Left colon (tissue), 2 donors: ENCODE measurements around the gene ECSCR. TPM values are rescaled to one million over a fixed set of nuclear protein-coding genes. Genes with fewer than 3 reads are reported as not detected.
"Not testable (repeated sequence)": the region's sequence is repeated elsewhere in the genome, so short reads cannot be mapped to it uniquely, and the experiment has no call there.

ENCODE experiments used
- ATAC-seq: fragments of 200-7000 bp; cut with Tn5 transposase; one replicate; pipeline ENCODE4 v1.9.1; 2020; ENCODE audit warnings: mild to moderate bottlenecking, moderate library complexity
- DNase-seq, 2 donors: peaks; one replicate each; pipeline ENCODE4 v3.0.0-alpha.2; 2020
- intact Hi-C, 2 donors: fragments of 100-400 bp; cut with DNase I in 1 of 2; cut with micrococcal nuclease in 1 of 2; formaldehyde crosslinking; loops; one replicate each; pipeline versions ENCODE4 v1.11.2 to v1.14.0; 2022; cut with DNase I, micrococcal nuclease
- long read RNA-seq: library from polyadenylated mRNA; unstranded; transcript quantifications from one replicate; pipeline ENCODE4 v2.0.0, GENCODE V29; 2021
- total RNA-seq, 2 donors: library from RNA; stranded (reverse); fragmentation: NEBNext Ultra II Directional; extraction: Animal tissue kit (Norgen Biotek cat#: 25700); gene quantifications; one replicate each; pipeline ENCODE4 v1.2.1, GENCODE V29; 2021
- donor health status: DM: no; HTN: no; CAD: no.
- donor health status: DM: yes; HTN: yes; CAD: no.

ECSCR gene, protein sequence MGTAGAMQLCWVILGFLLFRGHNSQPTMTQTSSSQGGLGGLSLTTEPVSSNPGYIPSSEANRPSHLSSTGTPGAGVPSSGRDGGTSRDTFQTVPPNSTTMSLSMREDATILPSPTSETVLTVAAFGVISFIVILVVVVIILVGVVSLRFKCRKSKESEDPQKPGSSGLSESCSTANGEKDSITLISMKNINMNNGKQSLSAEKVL
- 1 to 10 TPM; 3.9 to 4.5 TPM for total RNA-seq
- long read RNA-seq, partial matches to known transcripts, result 1 of 2 reads
- long read RNA-seq, other reads (novel, unspliced or antisense), result 0 of 2 reads

GRCh38 chr5:139462586-139463276 lies at the start of gene ECSCR:
Gene ECSCR (minus strand): TSS chr5:139462743. CDS start chr5:139462670, 73 bp downstream.
- intact Hi-C loops, result no loop called here
- no peak for ATAC-seq
- no peak for DNase-seq

- intact Hi-C loops, result not testable (repeated sequence)
Observed at GRCh38 chr5:139504722-139505121, 42.2 kb upstream of the ECSCR start.

DNA sequence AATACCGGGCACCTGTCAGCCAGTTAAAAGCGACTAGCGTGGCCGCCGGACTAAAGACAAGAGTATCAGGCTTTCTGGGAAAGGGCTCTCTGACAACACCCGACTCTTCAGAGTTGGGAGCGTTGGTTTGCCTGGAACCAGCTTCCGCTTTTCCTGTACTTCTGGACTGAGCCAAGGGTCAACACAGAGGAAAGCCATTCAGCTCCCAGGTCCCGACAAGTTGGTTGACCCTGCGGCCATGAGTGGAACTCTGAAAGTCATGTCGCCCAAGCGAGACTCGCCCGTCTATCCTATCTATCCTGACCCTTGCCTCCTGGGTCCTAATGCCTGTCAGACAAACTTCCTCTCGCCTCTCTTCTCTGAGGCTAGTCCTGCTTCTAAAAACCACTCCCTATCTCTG lies 41.3 kb upstream of the ECSCR start:
- DNase-seq, ATAC-seq, intact Hi-C loops: not testable (repeated sequence)

More at GRCh38 chr5:139504722-139505121, 42.2 kb upstream of the ECSCR start:
- not testable (repeated sequence) for ATAC-seq, DNase-seq

DNA sequence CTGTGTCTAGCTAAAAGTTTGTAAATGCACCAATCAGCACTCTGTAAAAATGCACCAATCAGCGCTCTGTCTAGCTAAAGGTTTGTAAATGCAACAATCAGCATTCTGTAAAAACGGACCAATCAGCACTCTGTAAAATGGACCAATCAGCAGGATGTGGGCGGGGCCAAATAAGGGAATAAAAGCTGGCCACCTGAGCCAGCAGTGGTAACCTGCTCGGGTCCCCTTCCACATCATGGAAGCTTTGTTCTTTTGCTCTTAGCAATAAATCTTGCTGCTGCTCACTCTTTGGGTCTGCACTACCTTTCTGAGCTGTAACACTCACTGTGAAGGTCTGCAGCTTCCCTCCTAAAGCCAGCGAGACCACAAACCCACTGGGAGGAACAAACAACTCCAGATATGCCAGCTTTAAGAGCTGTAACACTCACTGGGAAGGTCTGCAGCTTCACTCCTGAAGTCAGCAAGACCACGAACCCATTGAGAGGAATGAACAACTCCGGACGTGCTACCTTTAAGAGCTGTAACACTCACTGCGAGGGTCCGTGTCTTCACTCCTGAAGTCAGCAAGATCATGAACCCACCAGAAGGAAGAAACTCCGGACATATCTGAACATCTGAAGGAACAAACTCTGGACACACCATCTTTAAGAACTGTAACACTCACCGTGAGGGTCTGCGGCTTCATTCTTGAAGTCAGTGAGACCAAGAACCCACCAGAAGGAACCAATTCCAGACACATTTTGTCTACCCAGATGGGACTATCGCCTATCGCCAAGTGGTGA lies 40.7 kb upstream of the ECSCR start:
- ATAC-seq, DNase-seq, intact Hi-C loops: not testable (repeated sequence)

GRCh38 chr5:139501381-139501780 lies 38.8 kb upstream of the ECSCR start:
- intact Hi-C loops, result no loop called here
- ATAC-seq, result no peak
- no peak for DNase-seq

GRCh38 chr5:139495638-139496435 lies 33.3 kb upstream of the ECSCR start:
- no peak for DNase-seq
- ATAC-seq, result no peak
- intact Hi-C loops, result no loop called here

DNA sequence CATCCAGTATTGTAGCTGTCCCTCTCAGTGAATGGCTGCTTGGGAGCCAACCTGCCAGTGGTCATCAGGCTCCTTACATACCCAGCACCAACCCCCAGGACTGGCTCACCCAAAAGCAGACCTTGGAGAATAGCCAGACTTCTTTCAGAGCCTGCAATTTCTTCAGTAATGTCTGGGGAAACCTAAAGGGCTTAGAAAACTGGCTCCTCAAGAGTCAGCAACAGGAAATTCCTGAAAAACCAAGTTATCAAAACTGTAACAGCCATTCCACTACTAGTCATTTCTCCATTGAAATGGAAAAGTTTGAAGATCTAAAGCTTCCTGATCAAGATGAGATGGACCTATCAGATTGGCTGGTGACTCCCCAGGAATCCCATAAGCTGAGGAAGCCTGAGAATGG lies 32.3 kb upstream of the ECSCR start:
- intact Hi-C loops, result no loop called here
- ATAC-seq, result no peak
- no peak for DNase-seq

DNA sequence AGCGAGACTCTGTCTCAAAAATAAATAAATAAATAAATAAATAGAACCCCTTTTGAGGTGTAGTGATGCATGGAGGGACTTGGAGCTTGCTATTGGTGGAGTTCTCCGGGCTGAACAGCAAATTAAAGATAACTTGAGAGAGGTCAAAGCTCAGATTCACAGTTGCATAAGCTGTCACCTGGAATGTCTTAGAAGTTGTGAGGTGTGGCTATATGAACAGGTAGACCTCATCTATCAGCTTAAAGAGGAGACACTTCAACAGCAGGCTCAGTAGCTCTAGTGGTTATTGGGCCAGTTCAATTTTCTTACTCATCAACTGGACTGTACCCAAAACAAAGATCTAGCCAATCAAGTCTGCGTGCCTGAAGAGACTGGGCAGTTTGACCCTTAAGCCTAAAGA lies 31.7 kb upstream of the ECSCR start:
- ATAC-seq, result peak; percentile 69
- intact Hi-C loops, result no loop called here
- DNase-seq, result no peak

DNA sequence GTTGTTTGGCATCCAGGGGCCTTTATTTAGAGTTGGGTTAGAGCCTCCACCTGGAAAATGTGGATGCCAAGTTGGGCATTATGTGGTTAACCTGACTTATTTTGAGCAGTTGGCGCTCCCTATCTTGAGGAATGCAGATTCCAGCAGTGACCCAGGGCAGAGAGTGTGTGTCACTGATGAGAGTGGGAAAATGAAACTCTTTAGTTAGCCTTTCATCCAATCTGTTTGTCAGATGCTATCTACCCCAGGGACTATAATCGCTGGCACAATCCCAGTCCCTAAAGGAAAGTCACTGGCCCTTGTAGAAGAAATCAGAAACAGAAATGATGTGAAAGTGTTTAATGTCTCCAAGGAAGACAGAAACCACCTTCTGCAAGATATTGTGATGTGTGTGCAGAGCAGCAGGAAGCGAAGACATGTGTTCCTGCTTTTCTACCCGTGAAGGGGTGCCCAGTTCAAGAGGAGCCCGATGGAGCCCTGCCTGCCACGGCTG lies 30.2 kb upstream of the ECSCR start:
- ATAC-seq (peak; percentile 56), DNase-seq (no peak)
- intact Hi-C loops, result no loop called here

DNA sequence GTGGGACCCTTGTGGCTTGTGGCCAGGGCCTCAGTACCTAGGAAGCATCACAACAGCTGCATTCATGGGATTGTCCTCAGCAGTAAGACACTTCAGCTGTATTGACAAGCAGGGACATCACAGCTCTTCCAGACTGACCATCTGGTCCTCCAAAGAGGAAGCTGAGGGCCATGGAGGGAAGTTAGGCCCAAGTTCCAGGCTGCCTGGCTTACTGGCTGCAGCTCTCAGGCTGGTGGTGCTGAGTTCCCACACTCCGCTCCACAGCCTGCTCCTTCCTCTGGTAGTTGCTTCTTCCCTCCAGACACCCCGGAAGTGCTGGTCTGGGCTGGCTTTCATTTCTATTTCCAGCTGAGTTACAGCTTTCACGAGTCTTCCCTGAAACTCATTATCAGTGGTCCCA lies 25.7 kb upstream of the ECSCR start:
- ATAC-seq, result no peak
- DNase-seq, result no peak
- intact Hi-C loops, result no loop called here

DNA sequence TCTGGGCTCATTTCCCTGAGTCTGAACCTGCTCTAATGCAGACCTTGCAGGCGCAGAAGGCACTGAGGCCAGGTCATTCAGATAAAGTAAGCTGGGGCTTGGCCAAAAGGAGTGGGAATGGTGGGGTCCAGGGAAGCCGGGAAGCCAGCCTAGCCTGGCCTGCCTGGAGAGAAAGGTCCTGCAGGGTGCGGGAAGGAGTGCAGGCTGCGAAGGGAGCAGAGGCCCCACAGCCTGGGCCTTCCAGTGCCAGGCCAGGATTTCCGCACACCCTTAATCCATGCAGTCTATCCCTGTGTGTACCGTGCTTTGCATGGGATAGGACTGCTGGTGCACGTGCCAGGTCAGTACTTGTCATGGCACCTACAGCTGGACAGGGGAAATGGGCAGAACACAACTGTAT lies 23.7 kb upstream of the ECSCR start:
- no peak for ATAC-seq
- no peak for DNase-seq
- intact Hi-C loops, result no loop called here

DNA sequence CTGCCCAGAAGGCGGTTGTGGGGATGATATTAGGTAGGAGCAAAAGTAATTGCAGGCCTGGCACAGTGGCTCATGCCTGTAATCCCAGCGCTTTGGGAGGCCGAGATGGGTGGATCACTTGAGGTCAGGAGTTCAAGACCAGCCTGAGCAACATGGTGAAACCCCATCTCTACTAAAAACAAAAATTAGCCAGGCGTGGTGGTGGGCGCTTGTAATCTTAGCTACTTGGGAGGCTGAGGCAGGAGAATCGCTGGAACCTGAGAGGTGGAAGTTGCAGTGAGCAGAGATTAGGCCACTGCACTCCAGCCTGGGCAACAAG lies 20.3 kb upstream of the ECSCR start:
- ATAC-seq, DNase-seq, intact Hi-C loops: not testable (repeated sequence)

DNA sequence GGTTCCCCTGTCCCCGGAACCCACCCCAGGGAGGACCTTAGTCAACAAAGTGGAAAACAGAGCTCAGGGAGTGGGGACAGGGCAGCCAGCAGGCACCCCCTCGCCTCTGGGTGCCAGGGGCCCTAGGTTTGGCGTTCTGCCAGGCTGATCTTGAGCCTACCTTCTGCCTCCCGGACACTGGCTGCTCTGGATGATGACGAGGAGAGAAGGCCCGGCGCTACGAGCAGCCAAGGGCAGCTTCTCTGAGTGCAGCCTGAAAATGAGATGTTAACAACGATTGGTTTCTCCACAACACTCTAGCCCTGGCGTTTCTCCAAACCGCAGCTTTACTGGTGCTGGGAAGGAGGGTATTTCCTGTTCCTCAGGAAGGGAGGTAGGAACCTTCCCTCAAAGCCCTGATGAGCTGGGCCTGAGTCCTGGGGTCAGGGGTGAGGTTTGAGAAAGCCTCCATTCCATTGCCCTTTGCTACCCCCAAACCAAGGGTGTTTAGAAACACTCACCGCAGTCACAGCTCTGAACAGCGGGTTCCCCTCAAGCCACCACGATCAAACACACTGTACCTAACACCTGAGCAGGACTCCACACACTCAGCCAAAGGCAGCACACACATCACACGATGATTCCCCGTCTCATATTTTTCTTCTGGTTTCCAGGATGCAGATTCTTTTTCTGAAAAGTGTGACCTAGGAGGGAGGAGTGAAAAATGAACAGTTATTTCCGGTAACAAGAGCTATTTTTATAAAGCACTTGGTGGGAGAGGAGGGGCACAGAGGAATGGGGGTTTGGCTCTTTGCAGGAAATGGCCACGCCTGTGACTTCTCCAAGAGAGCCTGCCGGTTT lies 19.7 kb upstream of the ECSCR start, which contains the start of gene STING1:
STING1 (minus strand) TSS at position 709 of the 840 bp plus-strand sequence. CDS start 1,054 bp downstream, outside the sequence.
- ATAC-seq, result peak; percentile 83
- intact Hi-C loops, result no loop called here
- peak; percentile 90 to 91 for DNase-seq

DNA sequence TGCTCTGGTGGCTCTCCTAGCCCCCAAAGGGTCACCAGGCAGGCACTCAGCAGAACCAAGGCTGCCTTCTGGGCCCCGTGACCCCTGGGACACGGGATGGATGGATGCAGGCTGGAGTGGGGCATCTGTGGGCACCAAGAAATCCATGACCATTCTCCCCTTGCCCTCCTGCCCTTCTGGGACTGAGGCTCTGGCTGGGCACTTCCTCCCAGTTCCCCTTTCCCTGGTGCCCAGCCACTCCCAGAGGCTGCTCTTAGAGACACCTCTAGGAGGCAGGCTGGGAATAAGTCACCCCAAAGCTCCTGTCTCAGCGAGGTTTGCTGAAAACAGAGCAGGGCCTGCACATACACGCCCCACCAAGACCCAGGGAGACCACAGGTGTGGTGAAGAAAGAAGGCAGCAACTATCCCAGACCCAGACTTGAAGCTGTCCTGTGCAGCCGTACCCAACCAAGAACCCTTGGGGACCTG lies 19.1 kb upstream of the ECSCR start:
- intact Hi-C loops, result no loop called here
- DNase-seq, result peak in 1 of 2 donors; percentile 59
- peak; percentile 65 for ATAC-seq

GRCh38 chr5:139481122-139481533 lies 18.6 kb upstream of the ECSCR start:
- intact Hi-C loops, result no loop called here
- DNase-seq (no peak), ATAC-seq (no peak)

DNA sequence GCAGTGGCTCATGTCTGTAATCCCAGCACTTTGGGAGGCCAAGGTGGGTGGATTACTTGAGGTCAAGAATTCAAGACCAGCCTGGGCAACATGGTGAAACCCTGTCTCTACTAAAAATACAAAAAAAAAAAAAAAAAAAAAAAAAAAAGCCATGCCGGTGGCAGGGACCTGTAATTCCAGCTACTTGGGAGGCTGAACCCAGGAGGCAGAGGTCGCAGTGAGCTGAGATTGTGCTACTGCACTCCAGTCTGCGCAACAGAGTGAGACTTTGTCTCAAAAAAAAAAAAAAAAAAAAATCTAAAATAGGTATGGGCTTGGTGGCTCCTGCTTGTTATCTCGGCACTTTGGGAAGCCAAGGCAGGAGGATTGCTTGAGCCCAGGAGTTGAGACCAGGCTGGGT lies 17.2 kb upstream of the ECSCR start:
- intact Hi-C loops, ATAC-seq, DNase-seq: not testable (repeated sequence)

DNA sequence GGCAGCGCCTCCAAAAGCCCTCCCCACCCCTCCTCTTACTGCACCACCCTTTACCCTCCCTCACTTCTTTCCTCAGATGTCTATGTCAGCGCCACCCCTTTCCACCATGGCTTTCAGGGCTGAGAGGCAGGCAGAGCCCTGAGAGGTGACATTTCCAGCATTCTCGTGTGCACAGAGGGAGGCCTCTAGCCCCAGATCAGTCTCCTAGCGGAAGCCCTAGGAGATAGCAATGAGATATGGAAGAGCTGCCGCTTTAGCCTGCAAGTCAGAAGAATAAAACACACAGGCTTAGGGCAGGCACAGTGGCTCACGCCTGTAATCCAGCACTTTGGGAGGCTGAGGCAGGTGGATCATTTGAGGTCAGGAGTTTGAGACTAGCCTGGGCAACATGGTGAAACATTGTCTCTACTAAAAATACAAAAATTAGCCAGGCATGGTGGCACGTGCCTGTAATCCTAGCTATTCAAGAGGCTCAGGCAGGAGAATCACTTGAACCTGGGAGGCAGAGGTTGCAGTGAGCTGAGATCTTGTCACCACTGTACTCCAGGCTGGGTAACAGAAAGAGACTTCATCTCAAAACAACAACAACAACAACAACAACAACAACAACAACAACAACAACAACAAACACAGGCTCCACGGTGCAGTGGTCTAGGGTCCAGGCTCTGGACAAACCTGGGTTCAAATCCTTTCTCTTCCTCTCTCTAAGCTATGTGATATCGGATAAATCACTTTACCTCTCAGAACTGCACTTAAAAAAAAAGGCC lies 16.3 kb upstream of the ECSCR start:
- ATAC-seq, intact Hi-C loops: not testable (repeated sequence)

More for the DNA sequence above, 16.3 kb upstream of the ECSCR start:
- DNase-seq, result not testable (repeated sequence)
